Kidney (tissue), 14 donors: ENCODE data around the gene SPPL2B. TPM values are rescaled to one million over a fixed set of nuclear protein-coding genes. Genes with fewer than 3 reads are reported as not detected.

Source experiments
- DNase-seq, 5 donors: peaks; one replicate each; pipeline ENCODE4 v3.0.0-alpha.2; 2013 to 2020
- FAIRE-seq: peaks from 2 replicates; lab custom pipeline; 2012; peaks lifted over from hg19 to GRCh38; lab: Jason Lieb, UNC
- H3K27ac ChIP-seq, 2 donors: one replicate each; pipeline ENCODE4 v1.7.0; 2013; ENCODE audit warnings: low read depth in 2 of 2, low read length in 2 of 2, inconsistent platforms in 1 of 2
- H3K27me3 ChIP-seq: one replicate; pipeline ENCODE4 v1.7.1; 2013; ENCODE audit warnings: low read length, inconsistent platforms; ENCODE audit not compliant: control insufficient read depth, insufficient read depth
- H3K36me3 ChIP-seq, 3 donors: one replicate each; pipeline versions ENCODE4 v1.7.0 to v1.7.1; 2013; ENCODE audit warnings: low read length in 3 of 3, control low read depth in 1 of 3, inconsistent platforms in 1 of 3; ENCODE audit not compliant: insufficient read depth in 3 of 3, control insufficient read depth in 2 of 3
- H3K4me1 ChIP-seq, 3 donors: one replicate each; pipeline versions ENCODE4 v1.7.0 to v1.7.1; 2013; ENCODE audit warnings: low read length in 3 of 3, inconsistent platforms in 1 of 3, low read depth in 1 of 3; ENCODE audit not compliant: control insufficient read depth in 2 of 3, insufficient read depth in 2 of 3
- H3K4me3 ChIP-seq, 3 donors: one replicate each; pipeline versions ENCODE4 v1.7.0 to v1.8.1; 2013; ENCODE audit warnings: low read length in 3 of 3, control low read depth in 1 of 3, inconsistent platforms in 1 of 3
- H3K9ac ChIP-seq, 3 donors: one replicate each; pipeline versions ENCODE4 v1.7.0 to v1.7.1; 2013; ENCODE audit warnings: low read length in 3 of 3, control low read depth in 1 of 3, inconsistent platforms in 1 of 3
- H3K9me3 ChIP-seq, 3 donors: one replicate each; pipeline versions ENCODE4 v1.7.0 to v1.7.1; 2013; ENCODE audit warnings: low read length in 3 of 3, control low read depth in 1 of 3, inconsistent platforms in 1 of 3; ENCODE audit not compliant: control insufficient read depth in 2 of 3, insufficient read depth in 1 of 3
- CTCF ChIP-seq: IDR thresholded peaks from 3 replicates; pipeline ENCODE4 v1.5.1; 2012; ENCODE audit warnings: mild to moderate bottlenecking, moderate library complexity, borderline replicate concordance; ENCODE audit not compliant: insufficient read depth; ENCODE audit errors: extremely low read depth
- intact Hi-C: fragments of 100-400 bp; cut with DNase I; formaldehyde crosslinking; loops from one replicate; pipeline ENCODE4 v1.11.1; 2022
- polyA plus RNA-seq: library from polyadenylated mRNA; stranded (reverse); fragments of 350-450 nt; fragmentation: Illumina TruSeq; extraction: RNeasy Lipid Tissue Mini Kit (QIAGEN cat#74804); gene quantifications from one replicate; pipeline ENCODE4 v1.2.3, GENCODE V29; 2014; ENCODE audit warnings: low read depth, low replicate concordance; ENCODE audit not compliant: insufficient read depth
- total RNA-seq: library from RNA; stranded (reverse); fragmentation: NEBNext Ultra II Directional; extraction: Animal tissue kit (Norgen Biotek cat#: 25700); gene quantifications from one replicate; pipeline ENCODE4 v1.2.1, GENCODE V29; 2021
- donor health status: control.
- donor health status: control.
- donor health status: control.
- donor health status: control.
- donor health status: control.
- donor health status: DM: yes; HTN: yes; CAD: no.
- donor health status: Normal renal cell carcinoma (clear cell type).

The SPPL2B gene
- total and polyA plus RNA-seq, 2 donors from 2014 or later: 25.3 to 94.1 TPM

GRCh38 chr19:2376784-2377519, 48.5 kb downstream of the SPPL2B start:
- FAIRE-seq (no peak), DNase-seq (no peak)
- Histone ChIP-seq H3K27me3 (no peaks in the 10 kb centered on the region), H3K27ac (no peak overlapping the region), H3K36me3 (no peaks in the 10 kb centered on the region), H3K4me1 (no peaks in the 10 kb centered on the region), H3K9ac (no peak overlapping the region), H3K4me3 (no peak overlapping the region), H3K9me3 (peaks cover 0 to 4% (median 0%) of the 10 kb centered on the region in 3 donors)
- TF ChIP-seq CTCF: no peak
- intact Hi-C loops: no loop called here

GRCh38 chr19:2380567-2380966, 52.1 kb downstream of the SPPL2B start:
- Histone ChIP-seq H3K4me3 (no peak overlapping the region), H3K9ac (no peak overlapping the region), H3K4me1 (no peaks in the 10 kb centered on the region), H3K36me3 (no peaks in the 10 kb centered on the region), H3K27me3 (no peaks in the 10 kb centered on the region), H3K27ac (no peak overlapping the region), H3K9me3 (peaks cover 0 to 4% (median 0%) of the 10 kb centered on the region in 3 donors)
- FAIRE-seq (no peak), DNase-seq (no peak)
- intact Hi-C loops: no loop called here
- no peak for TF ChIP-seq CTCF

- no peak for FAIRE-seq
- intact Hi-C loops: no loop called here
- H3K9ac ChIP-seq: no peak overlapping the region
Observed at GRCh38 chr19:2381148-2381820, 52.8 kb downstream of the SPPL2B start.

More at GRCh38 chr19:2381148-2381820, 52.8 kb downstream of the SPPL2B start:
- H3K4me1 ChIP-seq: no peaks in the 10 kb centered on the region
- H3K4me3 ChIP-seq: no peak overlapping the region
- no peak for TF ChIP-seq CTCF
- peaks cover 0 to 4% (median 0%) of the 10 kb centered on the region in 3 donors for H3K9me3 ChIP-seq
- H3K36me3 ChIP-seq: no peaks in the 10 kb centered on the region
- peak in 4 of 5 donors; percentile 63 to 81 (median 75) for DNase-seq
- no peak overlapping the region for H3K27ac ChIP-seq
- H3K27me3 ChIP-seq: no peaks in the 10 kb centered on the region
